ENCODE data around the gene FNDC3B.

GRCh38 chr3:172080503-172080902, 41.1 kb downstream of the FNDC3B start:
- no peak for TF ChIP-seq CTCF (IDR thresholded peaks at IDR 0.05)
- no peak for TF ChIP-seq EZH2 (IDR thresholded peaks at IDR 0.05; ENCODE audit: borderline replicate concordance, insufficient read depth, low read depth, low read length, poor library complexity, severe bottlenecking)

Data from B cell (primary cell).